GM12892 (cell line): ENCODE measurements around the gene PREP.

Experiments used
- POLR2A ChIP-seq: IDR thresholded peaks from 2 replicates; pipeline ENCODE4 v1.6.1; 2011; ENCODE audit warnings: low read depth, low read length, control low read depth
- POLR2AphosphoS5 ChIP-seq: IDR thresholded peaks from 2 replicates; pipeline ENCODE4 v1.6.1; 2011; ENCODE audit warnings: low read depth, low read length, control low read depth
- TAF1 ChIP-seq: IDR thresholded peaks from 2 replicates; pipeline ENCODE4 v1.6.1; 2011; ENCODE audit warnings: low read depth, mild to moderate bottlenecking, control low read depth, low read length, borderline replicate concordance

DNA sequence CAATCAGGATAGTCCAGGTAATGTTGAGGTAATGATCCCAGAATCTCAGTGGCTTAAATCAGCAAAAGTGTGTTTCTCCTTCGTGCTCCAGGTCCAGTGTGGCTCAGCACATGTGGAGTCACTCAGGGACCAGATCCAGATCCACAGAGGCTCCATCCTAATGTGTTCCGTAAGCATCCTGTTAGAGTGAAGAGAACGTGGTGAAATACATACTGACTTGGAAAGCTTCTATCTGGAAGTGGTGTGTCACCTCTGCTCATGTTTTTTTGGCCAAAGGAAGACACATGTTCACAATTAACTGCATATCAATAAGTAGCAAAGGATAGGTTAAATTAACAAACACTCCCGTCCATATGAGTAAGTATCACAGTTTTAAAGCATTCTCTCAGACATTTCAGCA lies 26.8 kb upstream of the PREP start:
- TF ChIP-seq POLR2A (no peak), POLR2AphosphoS5 (no peak), TAF1 (no peak)
